B cell (primary cell): Measurements from ENCODE around the gene CCDC18. TPM values are rescaled to one million over a fixed set of nuclear protein-coding genes. Genes with fewer than 3 reads are reported as not detected.

ENCODE experiments used
- ATAC-seq: fragments of 200-7000 bp; cut with Tn5 transposase; one replicate; pipeline ENCODE4 v1.10.0; 2021; ENCODE audit warnings: low read depth, mild to moderate bottlenecking, moderate number of reproducible peaks, moderate library complexity
- CTCF ChIA-PET: fragments of 350-600 bp; sonication (Branson Sonifier 250); formaldehyde crosslinking; loops from one replicate; lab custom pipeline; 2021; ENCODE audit warnings: antibody characterized with exemption, inconsistent platforms; lab: Charles Lee
- POLR2A ChIA-PET: fragments of 350-600 bp; sonication (Branson Sonifier 250); formaldehyde crosslinking; loops from one replicate; lab custom pipeline; 2021; ENCODE audit warnings: antibody characterized with exemption; lab: Charles Lee
- DNase-seq: peaks from one replicate; pipeline ENCODE4 v3.0.0; 2013
- H2AFZ ChIP-seq: 2 replicates; pipeline ENCODE4 v1.6.1; 2012; ENCODE audit warnings: mild to moderate bottlenecking, low read depth, low read length; ENCODE audit not compliant: insufficient read depth, poor library complexity, severe bottlenecking
- H3K27ac ChIP-seq, 2 donors: 1 replicate in 1 of 2; 2 replicates in 1 of 2; pipeline ENCODE4 v1.5.1; 2012 to 2013; ENCODE audit warnings: low read length in 2 of 2, mild to moderate bottlenecking in 2 of 2, moderate library complexity in 1 of 2
- H3K27me3 ChIP-seq, 4 experiments: fragments of 200-600 bp in 1 of 4; sonication (generic) in 1 of 4; replicated peaks in 1 of 4; 1 replicate in 2 of 4; 2 replicates in 2 of 4; pipeline versions ENCODE4 v1.6.1 to v1.7.0; 2013 to 2016; ENCODE audit warnings: low read length in 3 of 4, mild to moderate bottlenecking in 2 of 4, mixed read lengths in 1 of 4, moderate library complexity in 1 of 4; ENCODE audit not compliant: insufficient read depth in 4 of 4, control insufficient read depth in 3 of 4; ENCODE audit errors: control extremely low read depth in 1 of 4
- H3K36me3 ChIP-seq, 2 experiments: replicated peaks in 1 of 2; 1 replicate in 1 of 2; 2 replicates in 1 of 2; pipeline versions ENCODE4 v1.6.1 to v1.7.1; 2013; ENCODE audit warnings: low read length in 1 of 2; ENCODE audit not compliant: insufficient read depth in 2 of 2, control insufficient read depth in 1 of 2; ENCODE audit errors: control extremely low read depth in 1 of 2, extremely low read depth in 1 of 2
- H3K4me1 ChIP-seq, 2 donors: fragments of 200-600 bp in 1 of 2; sonication (generic) in 1 of 2; 1 replicate in 1 of 2; 2 replicates in 1 of 2; pipeline versions ENCODE4 v1.5.1 to v1.6.1; 2013 to 2017; ENCODE audit warnings: low read length in 2 of 2; ENCODE audit not compliant: control insufficient read depth in 2 of 2, insufficient read depth in 2 of 2
- H3K4me2 ChIP-seq: replicated peaks from 2 replicates; pipeline ENCODE3; 2012; ENCODE audit warnings: mild to moderate bottlenecking, low read depth, low read length; ENCODE audit not compliant: poor library complexity, severe bottlenecking
- H3K4me3 ChIP-seq, 5 experiments: fragments of 200-600 bp in 1 of 5; sonication (generic) in 1 of 5; 1 replicate in 3 of 5; 2 replicates in 2 of 5; pipeline versions ENCODE4 v1.5.1 to v1.7.0; 2011 to 2016; ENCODE audit warnings: low read length in 4 of 5, mild to moderate bottlenecking in 4 of 5, low read depth in 2 of 5, control low read depth in 1 of 5, moderate library complexity in 1 of 5; ENCODE audit not compliant: insufficient read depth in 1 of 5; ENCODE audit errors: control extremely low read depth in 1 of 5, extremely low read depth in 1 of 5
- H3K79me2 ChIP-seq: fragments of 200-600 bp; sonication (generic); one replicate; pipeline ENCODE4 v1.6.0; 2016; ENCODE audit warnings: low read length; ENCODE audit not compliant: control insufficient read depth, insufficient read depth
- H3K9ac ChIP-seq: fragments of 200-600 bp; sonication (generic); 2 replicates; pipeline ENCODE4 v1.6.1; 2017; ENCODE audit warnings: mild to moderate bottlenecking, low read length, moderate library complexity
- H3K9me3 ChIP-seq, 3 donors: one replicate each; pipeline versions ENCODE4 v1.6.1 to v1.7.1; 2013; ENCODE audit warnings: low read length in 2 of 3; ENCODE audit not compliant: control insufficient read depth in 2 of 3, insufficient read depth in 1 of 3; ENCODE audit errors: control extremely low read depth in 1 of 3
- H4K20me1 ChIP-seq: 2 replicates; pipeline ENCODE4 v1.6.0; 2012; ENCODE audit warnings: mild to moderate bottlenecking, low read length; ENCODE audit not compliant: insufficient read depth, control insufficient read depth, poor library complexity, severe bottlenecking
- H3K27ac Mint-ChIP-seq: one replicate; pipeline ENCODE4 v1.8.0; 2021; ENCODE audit warnings: mixed read lengths
- H3K27me3 Mint-ChIP-seq: one replicate; pipeline ENCODE4 v1.8.0; 2021; ENCODE audit warnings: mixed read lengths
- H3K4me1 Mint-ChIP-seq: one replicate; pipeline ENCODE4 v1.8.0; 2021; ENCODE audit warnings: mixed read lengths
- H3K4me3 Mint-ChIP-seq: one replicate; pipeline ENCODE4 v1.8.0; 2021; ENCODE audit warnings: mixed read lengths
- H3K9me3 Mint-ChIP-seq: one replicate; pipeline ENCODE4 v1.8.0; 2022; ENCODE audit warnings: mixed read lengths; ENCODE audit not compliant: insufficient read depth
- EZH2 ChIP-seq: IDR thresholded peaks from 2 replicates; pipeline ENCODE4 v1.6.1; 2012; ENCODE audit warnings: borderline replicate concordance, low read depth, mild to moderate bottlenecking, moderate library complexity, low read length; ENCODE audit not compliant: insufficient read depth, poor library complexity, severe bottlenecking
- WGBS: methylation state at CpG from one replicate; pipeline ENCODE4 v1.1.5; 2013; ENCODE audit warnings: missing lambda C conversion rate; ENCODE audit not compliant: insufficient coverage; 5-methylcytosine and 5-hydroxymethylcytosine counted together
- intact Hi-C: fragments of 100-400 bp; cut with micrococcal nuclease; formaldehyde crosslinking; loops from one replicate; pipeline ENCODE4 v1.10.0; 2022
- polyA plus RNA-seq: library from polyadenylated mRNA; depleted of rRNA; stranded (reverse); fragments of >200 nt; gene quantifications from 2 replicates; pipeline ENCODE4 v1.2.3, GENCODE V29; 2012
- total RNA-seq, 2 donors: library from RNA; stranded (reverse); fragments of 120-200 nt in 1 of 2; gene quantifications; 1 replicate in 1 of 2; 2 replicates in 1 of 2; pipeline versions ENCODE4 v1.2.3 to v1.2.4, GENCODE V29; 2013 to 2022
- TF ChIP-seq, protein P1 (sequence below): fragments of 200-600 bp; IDR thresholded peaks from one replicate; pipeline ENCODE4 v1.8.0; 2022; ENCODE audit warnings: antibody characterized with exemption, mild to moderate bottlenecking

Gene CCDC18
- total and polyA plus RNA-seq, 2 donors (not counting 1 experiment from before 2014, with no cell fraction given), result 7.7 to 16.0 TPM

DNA sequence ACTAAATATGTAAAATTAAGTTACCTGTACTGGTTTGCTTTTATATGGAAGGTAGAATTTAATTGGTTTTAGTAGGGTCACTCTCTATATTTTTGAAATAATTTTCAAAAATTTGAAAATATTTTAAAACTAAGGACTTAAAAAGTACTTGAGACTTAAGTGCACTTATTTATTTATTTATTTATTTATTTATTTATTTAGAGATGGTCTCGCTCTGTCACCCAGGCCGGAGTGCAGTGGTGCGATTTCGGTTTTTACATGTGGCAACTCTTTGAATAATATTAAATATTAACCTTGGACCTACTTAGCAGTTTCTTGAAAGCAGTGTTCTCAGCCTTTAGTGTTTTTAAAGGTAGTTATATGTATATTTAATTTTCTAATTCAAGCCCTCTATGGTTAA, 36.8 kb upstream of the CCDC18 start:
- TF ChIP-seq, protein P1, sequence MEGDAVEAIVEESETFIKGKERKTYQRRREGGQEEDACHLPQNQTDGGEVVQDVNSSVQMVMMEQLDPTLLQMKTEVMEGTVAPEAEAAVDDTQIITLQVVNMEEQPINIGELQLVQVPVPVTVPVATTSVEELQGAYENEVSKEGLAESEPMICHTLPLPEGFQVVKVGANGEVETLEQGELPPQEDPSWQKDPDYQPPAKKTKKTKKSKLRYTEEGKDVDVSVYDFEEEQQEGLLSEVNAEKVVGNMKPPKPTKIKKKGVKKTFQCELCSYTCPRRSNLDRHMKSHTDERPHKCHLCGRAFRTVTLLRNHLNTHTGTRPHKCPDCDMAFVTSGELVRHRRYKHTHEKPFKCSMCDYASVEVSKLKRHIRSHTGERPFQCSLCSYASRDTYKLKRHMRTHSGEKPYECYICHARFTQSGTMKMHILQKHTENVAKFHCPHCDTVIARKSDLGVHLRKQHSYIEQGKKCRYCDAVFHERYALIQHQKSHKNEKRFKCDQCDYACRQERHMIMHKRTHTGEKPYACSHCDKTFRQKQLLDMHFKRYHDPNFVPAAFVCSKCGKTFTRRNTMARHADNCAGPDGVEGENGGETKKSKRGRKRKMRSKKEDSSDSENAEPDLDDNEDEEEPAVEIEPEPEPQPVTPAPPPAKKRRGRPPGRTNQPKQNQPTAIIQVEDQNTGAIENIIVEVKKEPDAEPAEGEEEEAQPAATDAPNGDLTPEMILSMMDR, result no peak
- no peak for TF ChIP-seq EZH2
- DNase-seq (no peak), ATAC-seq (no peak)
- H3K4me1 ChIP-seq, result no peaks in the 10 kb centered on the region
- Mint-ChIP-seq H3K4me3 (no peak overlapping the region), H3K4me1 (no peaks in the 10 kb centered on the region), H3K9me3 (no peaks in the 10 kb centered on the region), H3K27ac (no peak overlapping the region), H3K27me3 (no peaks in the 10 kb centered on the region)
- H3K79me2 ChIP-seq, result no peaks in the 10 kb centered on the region
- intact Hi-C loops, result no loop called here
- no peaks in the 10 kb centered on the region for H4K20me1 ChIP-seq
- H3K9ac ChIP-seq, result no peak overlapping the region
- H3K4me2 ChIP-seq, result no peak overlapping the region
- no peak overlapping the region for H2AFZ ChIP-seq
- H3K9me3 ChIP-seq, result no peaks in the 10 kb centered on the region
- H3K27me3 ChIP-seq, result no peaks in the 10 kb centered on the region
- POLR2A ChIA-PET, result no interaction called here
- H3K27ac ChIP-seq, result no peak overlapping the region
- WGBS, result no CpG with 5 or more reads among the region's 4 CpGs
- CTCF ChIA-PET, result interaction anchor here (1.2 to 1.8 kb wide), 2 partner anchors 64 to 161 kb away, joined by 3 to 4 read pairs; no protein-coding TSS in a partner anchor
- peaks cover 10 to 17% of the 10 kb centered on the region in 2 experiments for H3K36me3 ChIP-seq
- no peak overlapping the region for H3K4me3 ChIP-seq

DNA sequence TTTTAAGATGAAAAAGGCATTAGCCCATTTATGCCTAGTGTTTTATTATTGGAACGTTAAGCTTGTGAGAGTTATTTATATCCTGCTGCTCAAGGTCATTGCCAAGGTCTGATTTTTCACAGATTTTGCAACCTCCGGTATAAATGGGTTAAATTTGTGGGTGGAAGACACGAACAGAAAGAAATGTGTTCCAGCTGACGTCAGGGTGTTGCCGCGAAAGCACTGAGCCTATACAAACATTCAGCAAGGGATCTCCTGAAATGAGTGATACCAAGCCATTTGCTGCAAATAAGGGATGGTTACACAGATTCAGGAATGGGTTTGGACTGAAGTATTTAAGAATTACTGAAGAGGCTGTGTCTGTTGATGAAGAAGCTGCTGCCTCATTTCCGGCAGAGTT, 32.5 kb upstream of the CCDC18 start:
- POLR2A ChIA-PET, result no interaction called here
- ATAC-seq, result no peak
- H3K4me1 ChIP-seq, result no peaks in the 10 kb centered on the region

More for the DNA sequence above, 32.5 kb upstream of the CCDC18 start:
- no peak overlapping the region for H3K27ac Mint-ChIP-seq
- no peaks in the 10 kb centered on the region for H3K27me3 Mint-ChIP-seq
- no peaks in the 10 kb centered on the region for H3K9me3 Mint-ChIP-seq
- Histone ChIP-seq H2AFZ (no peak overlapping the region), H4K20me1 (peaks cover 5% of the 10 kb centered on the region), H3K9ac (no peak overlapping the region), H3K4me3 (no peak overlapping the region), H3K27me3 (no peaks in the 10 kb centered on the region), H3K36me3 (peaks cover 21 to 37% of the 10 kb centered on the region in 2 experiments), H3K79me2 (no peaks in the 10 kb centered on the region), H3K9me3 (no peaks in the 10 kb centered on the region), H3K4me2 (no peak overlapping the region), H3K27ac (no peak overlapping the region)
- intact Hi-C loops, result no loop called here
- WGBS, result 95% methylated on average over 5 of the region's 7 CpGs
- H3K4me3 Mint-ChIP-seq, result no peak overlapping the region
- H3K4me1 Mint-ChIP-seq, result no peaks in the 10 kb centered on the region
- TF ChIP-seq, protein P1, result no peak
- no peak for TF ChIP-seq EZH2
- CTCF ChIA-PET, result interaction anchor here (0.6 kb wide), 1 partner anchor 71 kb away, joined by 3 read pairs; no protein-coding TSS in a partner anchor
- DNase-seq, result no peak
